Adipocyte (in vitro differentiated cells): Measurements from ENCODE around the gene DDX28.

ENCODE experiments used
- DNase-seq: peaks from one replicate; pipeline ENCODE4 v3.0.0-alpha.2; 2015; ENCODE audit warnings: low read depth
- H3K27me3 ChIP-seq: replicated peaks from 2 replicates; pipeline ENCODE4 v1.7.0; 2013; ENCODE audit warnings: mild to moderate bottlenecking, low read length, moderate library complexity; ENCODE audit not compliant: control insufficient read depth, insufficient read depth
- H3K36me3 ChIP-seq: 2 replicates; pipeline ENCODE4 v1.7.0; 2013; ENCODE audit warnings: low read length, mild to moderate bottlenecking, moderate library complexity; ENCODE audit not compliant: control insufficient read depth, insufficient read depth, severe bottlenecking
- H3K4me1 ChIP-seq: 2 replicates; pipeline ENCODE4 v1.7.0; 2013; ENCODE audit warnings: mild to moderate bottlenecking, low read length, moderate library complexity; ENCODE audit not compliant: control insufficient read depth, insufficient read depth
- H3K4me3 ChIP-seq: 2 replicates; pipeline ENCODE4 v1.7.0; 2013; ENCODE audit warnings: mild to moderate bottlenecking, low read length, moderate library complexity
- H3K9ac ChIP-seq: 2 replicates; pipeline ENCODE4 v1.7.0; 2013; ENCODE audit warnings: mild to moderate bottlenecking, low read length, moderate library complexity
- H3K9me3 ChIP-seq: 2 replicates; pipeline ENCODE4 v1.7.0; 2013; ENCODE audit warnings: mild to moderate bottlenecking, low read length, moderate library complexity; ENCODE audit not compliant: control insufficient read depth

Gene DDX28

GRCh38 chr16:68062910-68063393, 39.9 kb upstream of the DDX28 start:
- no peak overlapping the region for H3K9ac ChIP-seq
- H3K4me1 ChIP-seq = peaks cover 31% of the 10 kb centered on the region
- no peaks in the 10 kb centered on the region for H3K9me3 ChIP-seq
- no peaks in the 10 kb centered on the region for H3K27me3 ChIP-seq
- H3K4me3 ChIP-seq = no peak overlapping the region
- H3K36me3 ChIP-seq = peaks cover 12% of the 10 kb centered on the region
- DNase-seq = no peak

GRCh38 chr16:68061396-68061795, 38.4 kb upstream of the DDX28 start:
- Histone ChIP-seq H3K27me3 (no peaks in the 10 kb centered on the region), H3K36me3 (peaks cover 18% of the 10 kb centered on the region), H3K4me1 (peaks cover 26% of the 10 kb centered on the region), H3K9ac (no peak overlapping the region), H3K4me3 (no peak overlapping the region), H3K9me3 (no peaks in the 10 kb centered on the region)
- no peak for DNase-seq

- Histone ChIP-seq H3K4me1 (peaks cover 10% of the 10 kb centered on the region), H3K36me3 (peaks cover 24% of the 10 kb centered on the region), H3K9me3 (no peaks in the 10 kb centered on the region), H3K9ac (no peak overlapping the region), H3K27me3 (no peaks in the 10 kb centered on the region), H3K4me3 (no peak overlapping the region)
- no peak for DNase-seq
These were observed 36.8 kb upstream of the DDX28 start for GRCh38 chr16:68059804-68060203.

- Histone ChIP-seq H3K9me3 (no peaks in the 10 kb centered on the region), H3K36me3 (peaks cover 39% of the 10 kb centered on the region), H3K4me1 (no peaks in the 10 kb centered on the region), H3K9ac (no peak overlapping the region), H3K27me3 (no peaks in the 10 kb centered on the region), H3K4me3 (no peak overlapping the region)
- no peak for DNase-seq
These were observed 32.4 kb upstream of the DDX28 start for GRCh38 chr16:68055395-68055794.

GRCh38 chr16:68049449-68049848, 26.4 kb upstream of the DDX28 start:
- Histone ChIP-seq H3K4me1 (no peaks in the 10 kb centered on the region), H3K9ac (no peak overlapping the region), H3K27me3 (no peaks in the 10 kb centered on the region), H3K36me3 (peaks cover 39% of the 10 kb centered on the region), H3K9me3 (no peaks in the 10 kb centered on the region), H3K4me3 (no peak overlapping the region)
- DNase-seq = no peak

GRCh38 chr16:68047987-68048386, 25.0 kb upstream of the DDX28 start:
- no peak for DNase-seq
- Histone ChIP-seq H3K9me3 (no peaks in the 10 kb centered on the region), H3K9ac (no peak overlapping the region), H3K27me3 (no peaks in the 10 kb centered on the region), H3K4me3 (no peak overlapping the region), H3K4me1 (no peaks in the 10 kb centered on the region), H3K36me3 (peaks cover 29% of the 10 kb centered on the region)

- no peak for DNase-seq
- peaks cover 20% of the 10 kb centered on the region for H3K36me3 ChIP-seq
These were observed 23.1 kb upstream of the DDX28 start for GRCh38 chr16:68046106-68046505.

GRCh38 chr16:68041783-68042182, 18.8 kb upstream of the DDX28 start:
- Histone ChIP-seq H3K36me3 (peaks cover 5% of the 10 kb centered on the region), H3K4me1 (no peaks in the 10 kb centered on the region), H3K4me3 (no peak overlapping the region), H3K9ac (no peak overlapping the region), H3K9me3 (no peaks in the 10 kb centered on the region), H3K27me3 (no peaks in the 10 kb centered on the region)
- no peak for DNase-seq

More at GRCh38 chr16:68046106-68046505, 23.1 kb upstream of the DDX28 start:
- H3K27me3 ChIP-seq = no peaks in the 10 kb centered on the region
- no peaks in the 10 kb centered on the region for H3K9me3 ChIP-seq
- H3K9ac ChIP-seq = no peak overlapping the region
- no peak overlapping the region for H3K4me3 ChIP-seq
- H3K4me1 ChIP-seq = no peaks in the 10 kb centered on the region

- DNase-seq = peak; percentile 77
- H3K27me3 ChIP-seq = no peaks in the 10 kb centered on the region
These were observed 17.7 kb upstream of the DDX28 start for GRCh38 chr16:68040506-68041288.

GRCh38 chr16:68037841-68038597, 15.0 kb upstream of the DDX28 start:
- Histone ChIP-seq H3K4me3 (no peak overlapping the region), H3K4me1 (no peaks in the 10 kb centered on the region), H3K9me3 (no peaks in the 10 kb centered on the region), H3K36me3 (peaks cover 5% of the 10 kb centered on the region), H3K27me3 (no peaks in the 10 kb centered on the region), H3K9ac (no peak overlapping the region)
- no peak for DNase-seq

More at GRCh38 chr16:68040506-68041288, 17.7 kb upstream of the DDX28 start:
- no peak overlapping the region for H3K4me3 ChIP-seq
- no peak overlapping the region for H3K9ac ChIP-seq
- H3K36me3 ChIP-seq = peaks cover 5% of the 10 kb centered on the region
- no peaks in the 10 kb centered on the region for H3K4me1 ChIP-seq
- no peaks in the 10 kb centered on the region for H3K9me3 ChIP-seq

- Histone ChIP-seq H3K36me3 (peaks cover 5% of the 10 kb centered on the region), H3K27me3 (no peaks in the 10 kb centered on the region), H3K9ac (no peak overlapping the region), H3K4me1 (peaks cover 7% of the 10 kb centered on the region), H3K9me3 (no peaks in the 10 kb centered on the region), H3K4me3 (no peak overlapping the region)
- no peak for DNase-seq
These were observed 12.2 kb upstream of the DDX28 start for GRCh38 chr16:68035227-68035626.
